ENCODE measurements around the gene GPC1. TPM values are rescaled to one million over a fixed set of nuclear protein-coding genes. Genes with fewer than 3 reads are reported as not detected.

The GPC1 gene
- total and polyA plus RNA-seq, 2 donors (not counting 3 experiments of a cell fraction or from before 2014, with no cell fraction given) = 9.6 to 31.1 TPM

- no peaks in the 10 kb centered on the region for H3K27me3 ChIP-seq (ENCODE audit: control insufficient read depth in 2 of 2, insufficient read depth in 2 of 2, low read length in 2 of 2)
- H3K4me2 ChIP-seq (ENCODE audit: insufficient read depth, low read length) = no peak overlapping the region
- H3K9me1 ChIP-seq (replicated peaks; ENCODE audit: control insufficient read depth, extremely low read depth, insufficient read depth, low read length) = no peaks in the 10 kb centered on the region
- H4K20me1 ChIP-seq (replicated peaks; ENCODE audit: control insufficient read depth, extremely low read depth, insufficient read depth, low read length) = no peaks in the 10 kb centered on the region
- no peak for TF ChIP-seq JUN (IDR thresholded peaks at IDR 0.05; ENCODE audit: borderline replicate concordance, insufficient read depth, insufficient read length, low read depth)
- TF ChIP-seq MYC (IDR thresholded peaks at IDR 0.05; ENCODE audit: low read depth, low read length) = no peak
- no peak for TF ChIP-seq CTCF (IDR thresholded peaks at IDR 0.05; ENCODE audit: extremely low read depth in 1 of 2, insufficient read depth in 1 of 2, low read depth in 1 of 2, low read length in 2 of 2)
- TF ChIP-seq FOS (IDR thresholded peaks at IDR 0.05; ENCODE audit: borderline replicate concordance, insufficient read depth, low read length) = no peak
- no peak for TF ChIP-seq EZH2 (IDR thresholded peaks at IDR 0.05; ENCODE audit: borderline replicate concordance, low read depth, low read length, severe bottlenecking)
- no peak for TF ChIP-seq POLR2A (IDR thresholded peaks at IDR 0.05; ENCODE audit: low read depth, low read length)
- TF ChIP-seq MAX (IDR thresholded peaks at IDR 0.05; ENCODE audit: insufficient read depth, insufficient read length) = no peak
- TF ChIP-seq GATA2 (IDR thresholded peaks at IDR 0.05; ENCODE audit: insufficient read depth, insufficient read length, low read depth, low read length) = no peak
- no peak for TF ChIP-seq POLR2AphosphoS5 (IDR thresholded peaks at IDR 0.05; ENCODE audit: insufficient read depth, low read depth, low read length)
- ChIA-PET CTCF (no interaction called here), POLR2A (no interaction called here)
- no peaks in the 10 kb centered on the region for H3K4me1 ChIP-seq (ENCODE audit: control insufficient read depth, extremely low read depth, insufficient read depth, low read length)
- dilution Hi-C loops (cut with MboI; ENCODE audit: extremely low pct_ligation_motif_present, low sequenced_read_pairs) = no loop called here
- no TSS peak for BruUV-seq (replicated peaks)
- no peaks in the 10 kb centered on the region for H3K9me3 ChIP-seq (replicated peaks; ENCODE audit: control insufficient read depth, insufficient read depth, low read length)
- no peaks in the 10 kb centered on the region for H3K79me2 ChIP-seq (ENCODE audit: control insufficient read depth, insufficient read depth, low read length)
- no peak overlapping the region for H2AFZ ChIP-seq (ENCODE audit: low read depth, low read length)
- DNase-seq (ENCODE audit: low read depth, low spot score) = no peak
- H3K9ac ChIP-seq (replicated peaks; ENCODE audit: extremely low read depth, insufficient read depth, low read length) = no peak overlapping the region
- no peak overlapping the region for H3K4me3 ChIP-seq (replicated peaks in 1 of 3; ENCODE audit: insufficient read depth in 1 of 3, low read depth in 1 of 3, low read length in 3 of 3)
- FAIRE-seq = no peak
- H3K36me3 ChIP-seq (ENCODE audit: control insufficient read depth in 2 of 2, extremely low read depth in 1 of 2, insufficient read depth in 2 of 2, low read length in 2 of 2) = no peaks in the 10 kb centered on the region
- no peak overlapping the region for H3K27ac ChIP-seq (ENCODE audit: insufficient read depth, low read depth, low read length)
- intact Hi-C loops (cut with micrococcal nuclease) = no loop called here
These were observed 11.7 kb upstream of the GPC1 start for GRCh38 chr2:240423788-240424191.
